Left ventricle myocardium superior (tissue), 1 donor: ENCODE data around the gene NUDT9. TPM values are rescaled to one million over a fixed set of nuclear protein-coding genes. Genes with fewer than 3 reads are reported as not detected.
"Not testable (repeated sequence)": the region's sequence is repeated elsewhere in the genome, so short reads cannot be mapped to it uniquely, and the experiment has no call there.

Experiments
- ATAC-seq: fragments of 200-7000 bp; cut with Tn5 transposase; one replicate; pipeline ENCODE4 v1.9.1; 2020; ENCODE audit warnings: mild to moderate bottlenecking, moderate library complexity
- DNase-seq: peaks from one replicate; pipeline ENCODE4 v3.0.0-alpha.2; 2020
- intact Hi-C: fragments of 100-400 bp; cut with micrococcal nuclease; formaldehyde crosslinking; loops from one replicate; pipeline ENCODE4 v1.11.0; 2022
- total RNA-seq: library from RNA; stranded (reverse); fragmentation: NEBNext Ultra II Directional; extraction: Animal tissue kit (Norgen Biotek cat#: 25700); gene quantifications from one replicate; pipeline ENCODE4 v1.2.1, GENCODE V29; 2021
- donor health status: DM: no; HTN: yes; CAD: no; lungs with severe emphysema.

NUDT9 gene
- total RNA-seq, 1 donor from 2014 or later = 31.1 TPM

- no peak for DNase-seq
- intact Hi-C loops = no loop called here
- ATAC-seq = no peak
These were observed 17.1 kb upstream of the NUDT9 start for GRCh38 chr4:87405211-87405820.

GRCh38 chr4:87406462-87406861, 15.9 kb upstream of the NUDT9 start:
- ATAC-seq (no peak), DNase-seq (no peak)
- intact Hi-C loops = no loop called here

- intact Hi-C loops, ATAC-seq: not testable (repeated sequence)
These were observed 15.5 kb upstream of the NUDT9 start for GRCh38 chr4:87406902-87407301.

GRCh38 chr4:87409420-87409939, 12.9 kb upstream of the NUDT9 start:
- ATAC-seq (no peak), DNase-seq (no peak)
- intact Hi-C loops = no loop called here

More at GRCh38 chr4:87406902-87407301, 15.5 kb upstream of the NUDT9 start:
- DNase-seq = not testable (repeated sequence)

- ATAC-seq (no peak), DNase-seq (no peak)
- intact Hi-C loops = no loop called here
These were observed 12.2 kb upstream of the NUDT9 start for GRCh38 chr4:87410157-87410556.

GRCh38 chr4:87410679-87411078, 11.7 kb upstream of the NUDT9 start:
- DNase-seq (no peak), ATAC-seq (no peak)
- intact Hi-C loops = no loop called here

GRCh38 chr4:87414816-87415215, 7.6 kb upstream of the NUDT9 start:
- intact Hi-C loops = no loop called here
- DNase-seq (no peak), ATAC-seq (no peak)

GRCh38 chr4:87416965-87417364, 5.4 kb upstream of the NUDT9 start:
- DNase-seq (no peak), ATAC-seq (no peak)
- intact Hi-C loops = no loop called here

- intact Hi-C loops, DNase-seq, ATAC-seq: not testable (repeated sequence)
These were observed 4.0 kb upstream of the NUDT9 start for GRCh38 chr4:87418410-87418809.

- ATAC-seq (no peak), DNase-seq (no peak)
- intact Hi-C loops = no loop called here
These were observed 2.7 kb upstream of the NUDT9 start for GRCh38 chr4:87419578-87420249.

GRCh38 chr4:87420276-87420830, 2.0 kb upstream of the NUDT9 start:
- no peak for DNase-seq
- no peak for ATAC-seq
- intact Hi-C loops = no loop called here

GRCh38 chr4:87423317-87424098, 1.1 kb downstream of the NUDT9 start:
- DNase-seq = no peak
- ATAC-seq = no peak
- intact Hi-C loops = no loop called here

- ATAC-seq, DNase-seq, intact Hi-C loops: not testable (repeated sequence)
These were observed 1.7 kb downstream of the NUDT9 start for GRCh38 chr4:87424099-87424543.

GRCh38 chr4:87425711-87426110, 3.3 kb downstream of the NUDT9 start:
- intact Hi-C loops = no loop called here
- DNase-seq = no peak
- ATAC-seq = no peak

- no peak for DNase-seq
- intact Hi-C loops = no loop called here
These were observed 4.6 kb downstream of the NUDT9 start for GRCh38 chr4:87426865-87427517.

GRCh38 chr4:87427518-87427868, 5.1 kb downstream of the NUDT9 start:
- no peak for ATAC-seq
- intact Hi-C loops = no loop called here

More at GRCh38 chr4:87426865-87427517, 4.6 kb downstream of the NUDT9 start:
- ATAC-seq = no peak

GRCh38 chr4:87428979-87429378, 6.6 kb downstream of the NUDT9 start:
- ATAC-seq (no peak), DNase-seq (no peak)
- intact Hi-C loops = no loop called here

More at GRCh38 chr4:87427518-87427868, 5.1 kb downstream of the NUDT9 start:
- no peak for DNase-seq

GRCh38 chr4:87430038-87430437, 7.7 kb downstream of the NUDT9 start:
- DNase-seq = no peak
- no peak for ATAC-seq
- intact Hi-C loops = no loop called here

GRCh38 chr4:87433342-87433741, 11.0 kb downstream of the NUDT9 start:
- ATAC-seq = no peak
- intact Hi-C loops = no loop called here

More at GRCh38 chr4:87433342-87433741, 11.0 kb downstream of the NUDT9 start:
- DNase-seq = no peak
